PC-9 (cell line): ENCODE measurements around the gene ASTN2.

Experiments
- CTCF ChIP-seq: fragments of 200-600 bp; sonication (generic); conservative IDR thresholded peaks from 2 replicates; pipeline ENCODE4 v1.6.1; 2017; ENCODE audit warnings: mixed run types, antibody characterized with exemption, mild to moderate bottlenecking, moderate library complexity
- EZH2 ChIP-seq: fragments of 200-600 bp; sonication (generic); IDR thresholded peaks from 2 replicates; pipeline ENCODE4 v1.8.0; 2017; ENCODE audit warnings: antibody characterized with exemption, low read depth

- no peak for TF ChIP-seq CTCF
- TF ChIP-seq EZH2, result no peak
These were observed 781.6 kb downstream of the ASTN2 start for GRCh38 chr9:116632990-116633838.
